ENCODE results near the gene IGF2.

Gene IGF2

GRCh38 chr11:2140411-2141400 is 1.5 kb upstream of the IGF2 start:
- TF ChIP-seq, protein P1, sequence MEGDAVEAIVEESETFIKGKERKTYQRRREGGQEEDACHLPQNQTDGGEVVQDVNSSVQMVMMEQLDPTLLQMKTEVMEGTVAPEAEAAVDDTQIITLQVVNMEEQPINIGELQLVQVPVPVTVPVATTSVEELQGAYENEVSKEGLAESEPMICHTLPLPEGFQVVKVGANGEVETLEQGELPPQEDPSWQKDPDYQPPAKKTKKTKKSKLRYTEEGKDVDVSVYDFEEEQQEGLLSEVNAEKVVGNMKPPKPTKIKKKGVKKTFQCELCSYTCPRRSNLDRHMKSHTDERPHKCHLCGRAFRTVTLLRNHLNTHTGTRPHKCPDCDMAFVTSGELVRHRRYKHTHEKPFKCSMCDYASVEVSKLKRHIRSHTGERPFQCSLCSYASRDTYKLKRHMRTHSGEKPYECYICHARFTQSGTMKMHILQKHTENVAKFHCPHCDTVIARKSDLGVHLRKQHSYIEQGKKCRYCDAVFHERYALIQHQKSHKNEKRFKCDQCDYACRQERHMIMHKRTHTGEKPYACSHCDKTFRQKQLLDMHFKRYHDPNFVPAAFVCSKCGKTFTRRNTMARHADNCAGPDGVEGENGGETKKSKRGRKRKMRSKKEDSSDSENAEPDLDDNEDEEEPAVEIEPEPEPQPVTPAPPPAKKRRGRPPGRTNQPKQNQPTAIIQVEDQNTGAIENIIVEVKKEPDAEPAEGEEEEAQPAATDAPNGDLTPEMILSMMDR (IDR thresholded peaks at IDR 0.05; ENCODE audit: low read length, missing control alignments): no peak
- DNase-seq (ENCODE audit: low read depth): no peak
- no peak overlapping the region for H3K4me3 ChIP-seq (replicated peaks; ENCODE audit: low read depth, low read length)

GRCh38 chr11:2139621-2140337 is 590 bp upstream of the IGF2 start:
- no peak overlapping the region for H3K4me3 ChIP-seq (replicated peaks; ENCODE audit: low read depth, low read length)
- DNase-seq (ENCODE audit: low read depth): no peak
- TF ChIP-seq, protein P1 (IDR thresholded peaks at IDR 0.05; ENCODE audit: low read length, missing control alignments): no peak

DNA sequence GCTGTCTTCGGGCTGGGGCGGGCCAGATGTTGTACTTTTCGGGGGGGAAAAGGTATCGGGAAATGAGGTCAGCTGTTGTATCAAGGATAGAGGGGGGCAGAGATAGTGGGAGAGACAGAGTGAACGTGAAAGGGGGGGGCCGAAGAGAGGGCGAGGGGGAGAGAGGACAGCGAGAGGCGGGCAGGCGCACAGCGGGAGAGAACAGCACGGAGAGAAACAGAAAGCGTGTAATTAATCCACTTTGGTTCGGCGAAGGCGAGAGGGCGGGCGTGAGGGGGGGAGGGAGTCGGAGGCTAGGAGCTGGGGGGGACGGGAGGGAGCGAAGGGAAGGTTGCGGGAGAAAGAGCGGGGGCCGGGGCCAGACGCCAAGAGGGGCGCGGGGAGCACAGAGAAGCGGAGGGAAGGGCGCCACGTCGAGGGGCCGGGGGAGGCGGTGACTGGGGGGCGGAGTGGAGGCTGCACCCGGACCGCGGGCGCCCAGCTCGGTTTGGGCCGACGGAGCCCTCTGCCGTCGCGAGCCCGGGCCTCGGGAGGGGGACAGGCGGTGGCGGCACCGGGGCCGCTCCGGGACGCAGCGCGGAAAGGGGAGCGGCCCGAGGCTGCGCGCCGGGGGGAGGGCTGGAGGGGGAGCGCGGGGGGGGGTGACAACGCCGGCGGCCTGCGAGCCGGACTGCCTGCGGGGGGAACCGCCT is 612 bp downstream of the IGF2 start:
- DNase-seq (ENCODE audit: low read depth): no peak
- H3K4me3 ChIP-seq (replicated peaks; ENCODE audit: low read depth, low read length): no peak overlapping the region
- TF ChIP-seq, protein P1 (IDR thresholded peaks at IDR 0.05; ENCODE audit: low read length, missing control alignments): no peak

GRCh38 chr11:2138068-2138430 is 1.1 kb downstream of the IGF2 start:
- no peak for DNase-seq (ENCODE audit: low read depth)
- TF ChIP-seq, protein P1 (IDR thresholded peaks at IDR 0.05; ENCODE audit: low read length, missing control alignments): no peak
- no peak overlapping the region for H3K4me3 ChIP-seq (replicated peaks; ENCODE audit: low read depth, low read length)

GRCh38 chr11:2137202-2138067 is 1.8 kb downstream of the IGF2 start:
- TF ChIP-seq, protein P1 (IDR thresholded peaks at IDR 0.05; ENCODE audit: low read length, missing control alignments): no peak
- DNase-seq (ENCODE audit: low read depth): peak; percentile 46
- H3K4me3 ChIP-seq (replicated peaks; ENCODE audit: low read depth, low read length): no peak overlapping the region

GRCh38 chr11:2136952-2137201 is 2.3 kb downstream of the IGF2 start:
- TF ChIP-seq, protein P1 (IDR thresholded peaks at IDR 0.05; ENCODE audit: low read length, missing control alignments): no peak
- DNase-seq (ENCODE audit: low read depth): no peak
- no peak overlapping the region for H3K4me3 ChIP-seq (replicated peaks; ENCODE audit: low read depth, low read length)
